GM19452 (cell line): ENCODE data around the gene ARHGAP42.

Experiments used
- ATAC-seq: cut with Tn5 transposase; IDR thresholded peaks from one replicate; pipeline ENCODE4 v1.9.1; 2021; ENCODE audit not compliant: unreplicated experiment

The ARHGAP42 gene

DNA sequence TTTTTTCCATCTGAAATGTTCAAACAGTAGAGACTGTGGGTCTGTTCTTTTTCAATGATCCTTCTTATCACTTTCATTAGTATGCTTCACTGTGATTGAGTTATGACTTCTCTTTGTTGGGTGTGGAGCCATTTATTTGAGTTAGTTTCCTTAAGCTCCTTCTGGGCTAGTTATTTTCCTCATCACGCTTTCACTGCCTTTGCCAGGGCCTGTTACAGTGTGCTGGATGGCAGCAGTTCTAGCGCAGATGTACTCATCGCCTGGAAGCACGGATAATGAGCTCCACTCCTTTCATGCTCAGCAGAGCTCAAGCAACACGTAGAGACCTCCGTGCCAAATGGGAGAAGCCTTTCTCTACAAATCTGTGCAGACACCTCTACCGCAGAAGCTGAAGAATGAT is 7.0 kb upstream of the ARHGAP42 start:
- no peak for ATAC-seq

GRCh38 chr11:100681064-100681502 is 6.0 kb upstream of the ARHGAP42 start:
- peak; percentile 98 for ATAC-seq

- ATAC-seq, result no peak
Measured at GRCh38 chr11:100682247-100682969, 4.7 kb upstream of the ARHGAP42 start.

DNA sequence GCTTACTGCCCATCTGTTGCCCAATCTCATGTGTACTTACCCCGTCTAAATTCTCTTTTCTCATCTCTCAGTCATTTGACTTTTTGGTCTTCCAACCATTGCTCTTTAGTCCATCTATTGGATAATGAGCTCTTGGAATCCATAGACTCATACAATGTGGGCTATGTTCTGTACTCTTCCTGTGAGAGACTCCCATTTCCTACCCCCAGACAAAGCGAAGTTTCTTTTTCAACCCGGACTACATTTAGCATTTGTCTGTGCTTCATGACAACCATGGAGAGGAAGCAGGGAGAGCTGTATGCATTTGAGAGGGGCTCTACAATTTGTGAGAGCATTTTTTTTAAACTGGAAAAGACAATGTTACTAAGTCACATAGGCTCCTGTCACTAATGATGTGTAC is 4.0 kb upstream of the ARHGAP42 start:
- ATAC-seq, result no peak

DNA sequence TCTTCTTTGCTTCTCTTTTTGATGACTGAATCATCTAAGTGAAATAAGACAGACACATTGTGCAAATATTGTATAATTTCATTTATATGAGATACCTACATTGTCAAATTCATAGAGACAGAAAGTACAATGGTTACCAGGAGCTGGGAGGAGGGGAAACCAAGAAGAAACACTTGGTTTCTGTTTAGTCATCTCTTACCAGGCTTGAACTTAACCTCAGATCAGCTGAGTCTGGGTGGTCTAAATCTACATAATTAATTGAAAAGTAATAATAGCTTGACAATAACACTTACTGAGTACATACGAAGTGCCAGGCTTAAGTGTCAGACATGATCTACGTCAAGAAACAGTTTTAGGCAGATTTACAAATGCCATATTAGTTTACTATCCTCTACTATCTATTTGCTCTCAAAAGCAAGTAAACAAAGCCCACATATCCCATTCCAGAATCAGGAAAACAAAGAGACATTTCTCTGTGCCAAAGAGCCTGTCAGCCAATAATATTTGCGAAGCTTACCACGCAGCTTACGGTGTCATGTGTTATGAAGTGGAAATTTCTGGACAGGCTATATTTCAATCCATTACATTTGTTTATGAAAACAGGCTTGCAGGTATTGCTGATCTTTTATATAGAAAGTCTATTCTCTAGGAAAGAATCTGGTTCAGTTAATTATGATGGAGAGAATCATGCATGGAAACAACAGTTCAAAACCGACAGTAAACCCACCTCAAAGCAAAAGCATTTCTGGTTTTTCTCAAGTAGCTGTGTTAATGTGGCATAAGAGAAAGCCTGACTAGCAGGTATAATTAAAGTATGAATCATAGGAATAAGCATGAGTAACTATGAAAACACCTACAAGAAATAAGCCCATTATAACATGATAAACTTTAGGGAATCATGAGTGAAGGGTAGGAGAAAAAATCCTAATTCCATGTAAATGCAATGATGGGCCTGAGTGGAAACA is 2.7 kb upstream of the ARHGAP42 start:
- peak; percentile 30 for ATAC-seq

GRCh38 chr11:100686476-100687053 is 523 bp upstream of the ARHGAP42 start:
- no peak for ATAC-seq

- ATAC-seq, result peak; percentile 66
Measured at GRCh38 chr11:100687630-100688395, 725 bp downstream of the ARHGAP42 start.

GRCh38 chr11:100689141-100689540 is 2.1 kb downstream of the ARHGAP42 start:
- ATAC-seq, result no peak

- no peak for ATAC-seq
Measured at GRCh38 chr11:100691896-100692653, 5.0 kb downstream of the ARHGAP42 start.

GRCh38 chr11:100695911-100696310 is 8.8 kb downstream of the ARHGAP42 start:
- ATAC-seq, result no peak

GRCh38 chr11:100703139-100703538 is 16.1 kb downstream of the ARHGAP42 start:
- no peak for ATAC-seq

DNA sequence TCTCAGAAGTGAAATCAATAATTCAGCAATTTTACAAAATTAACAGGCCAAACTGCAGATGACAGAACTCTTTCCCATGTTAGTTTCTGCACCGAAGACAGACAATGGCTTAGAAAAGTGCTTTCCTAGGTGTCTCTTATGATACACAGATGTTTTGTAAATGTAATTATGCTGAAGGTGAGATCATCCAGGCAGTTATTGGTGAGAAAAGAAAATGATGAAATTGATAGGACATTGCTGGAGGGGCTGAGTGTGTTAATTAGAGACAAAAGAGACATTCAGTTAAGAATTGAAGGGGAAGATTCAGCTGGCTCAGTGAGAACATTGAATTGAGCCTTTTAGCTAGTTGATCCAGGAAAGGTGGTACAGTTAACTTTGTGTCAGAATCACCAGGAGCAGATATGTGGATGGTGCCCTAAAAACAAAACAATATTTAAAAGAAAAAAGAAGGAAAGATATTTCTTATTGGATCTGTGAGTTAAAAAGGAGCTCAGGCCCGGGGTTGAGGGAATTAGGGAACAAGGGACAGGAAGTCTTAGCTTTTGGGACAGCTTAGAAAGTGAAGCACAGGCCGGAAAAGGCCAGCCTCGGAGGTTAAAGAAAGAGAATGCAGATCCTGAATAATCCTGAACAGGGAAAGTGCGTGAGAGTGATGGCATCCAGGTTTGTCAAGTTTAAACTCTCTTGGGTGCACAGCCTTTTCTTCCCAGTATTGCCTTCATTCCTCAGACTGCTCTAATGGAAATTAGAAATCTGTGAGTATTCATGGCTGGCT is 16.9 kb downstream of the ARHGAP42 start:
- ATAC-seq, result no peak

DNA sequence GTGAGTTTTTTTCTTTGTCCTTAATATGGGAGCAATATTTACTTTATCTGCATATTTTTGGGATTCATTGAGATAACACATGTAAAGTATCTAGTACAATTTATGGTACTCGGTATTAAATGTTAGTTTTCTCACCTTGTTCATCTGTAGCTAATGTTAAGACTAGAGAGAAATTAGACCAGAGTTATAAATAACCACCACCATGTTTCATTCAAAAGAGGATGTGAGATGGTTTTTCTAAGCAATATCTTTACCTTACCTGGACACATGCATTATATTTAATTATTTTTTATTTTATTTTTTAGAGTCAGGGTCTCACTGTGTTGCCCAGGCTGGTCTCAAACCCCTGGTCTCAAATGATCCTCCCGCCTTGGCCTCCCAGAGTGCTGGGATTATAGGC is 18.4 kb downstream of the ARHGAP42 start:
- no peak for ATAC-seq

DNA sequence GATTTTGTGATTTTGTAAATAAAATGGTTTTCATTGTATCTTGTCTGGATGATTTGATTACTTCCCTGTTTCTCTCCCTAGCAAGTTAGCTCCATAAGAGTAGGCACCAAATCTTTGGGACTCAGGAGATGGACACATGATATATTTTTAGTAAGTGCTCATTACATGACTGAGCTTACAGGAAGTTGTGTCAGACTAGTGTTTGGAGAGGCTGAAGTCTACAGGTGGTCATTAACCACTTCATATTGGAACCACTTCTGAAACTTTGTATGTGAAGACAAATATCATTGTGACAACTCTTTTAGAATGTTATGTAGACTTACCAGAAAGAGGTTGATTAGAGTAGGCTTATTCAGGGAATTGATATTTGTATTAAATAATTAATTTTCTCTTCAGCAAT is 19.1 kb downstream of the ARHGAP42 start:
- ATAC-seq, result peak; percentile 61

GRCh38 chr11:100709233-100709957 is 22.3 kb downstream of the ARHGAP42 start:
- ATAC-seq, result peak; percentile 68

- no peak for ATAC-seq
Measured at GRCh38 chr11:100711984-100712383, 24.9 kb downstream of the ARHGAP42 start.

GRCh38 chr11:100712583-100712982 is 25.5 kb downstream of the ARHGAP42 start:
- no peak for ATAC-seq

DNA sequence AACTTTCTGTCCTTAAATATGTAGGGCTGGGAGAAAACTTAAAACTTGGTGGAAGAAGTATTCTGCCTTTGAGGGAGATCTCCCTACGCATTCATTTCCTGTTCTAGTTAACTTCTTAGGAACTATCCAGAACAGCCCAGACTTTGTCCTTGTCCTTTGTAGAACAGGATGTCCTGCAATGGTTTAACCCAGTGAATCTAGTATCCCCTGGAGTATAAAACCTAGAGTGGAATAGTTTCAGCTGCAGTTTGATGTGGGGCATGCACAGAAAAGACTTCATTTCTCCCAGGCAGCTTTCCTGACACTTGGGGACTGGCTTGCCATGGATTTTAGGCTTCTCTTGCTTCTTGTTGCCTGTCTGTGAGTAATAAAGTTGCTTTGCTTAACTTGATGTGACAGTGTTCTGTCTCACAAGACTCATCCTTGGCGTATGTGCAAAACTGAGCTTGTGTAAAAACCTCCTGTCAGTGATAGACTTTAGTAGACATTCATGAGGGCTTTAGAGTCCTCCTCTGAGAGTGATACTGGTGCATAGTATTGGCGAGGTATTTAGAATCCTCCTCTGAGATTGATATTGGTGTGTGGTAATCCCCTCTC is 28.2 kb downstream of the ARHGAP42 start:
- ATAC-seq, result no peak
